Liver (tissue), 9 donors: ENCODE results near the gene DACH1. TPM values are rescaled to one million over a fixed set of nuclear protein-coding genes. Genes with fewer than 3 reads are reported as not detected.

Source experiments
- DNase-seq: peaks from one replicate; pipeline ENCODE4 v3.0.0-alpha.2; 2017; ENCODE audit warnings: low spot score
- H3K27ac ChIP-seq, 2 donors: one replicate each; pipeline ENCODE4 v1.7.0; 2013; ENCODE audit warnings: inconsistent platforms in 2 of 2, low read length in 2 of 2, control low read depth in 1 of 2, low read depth in 1 of 2, mild to moderate bottlenecking in 1 of 2
- H3K27me3 ChIP-seq, 4 donors: one replicate each; pipeline versions ENCODE4 v1.6.1 to v1.7.0; 2013; ENCODE audit warnings: low read length in 3 of 4, inconsistent platforms in 1 of 4, mild to moderate bottlenecking in 1 of 4, moderate library complexity in 1 of 4; ENCODE audit not compliant: control insufficient read depth in 4 of 4, insufficient read depth in 4 of 4
- H3K36me3 ChIP-seq, 4 donors: one replicate each; pipeline versions ENCODE4 v1.6.1 to v1.7.0; 2013; ENCODE audit warnings: low read length in 3 of 4, mild to moderate bottlenecking in 3 of 4, low read depth in 1 of 4, moderate library complexity in 1 of 4; ENCODE audit not compliant: control insufficient read depth in 4 of 4, insufficient read depth in 3 of 4
- H3K4me1 ChIP-seq, 4 donors: one replicate each; pipeline versions ENCODE4 v1.6.1 to v1.7.0; 2013; ENCODE audit warnings: low read length in 3 of 4, mild to moderate bottlenecking in 3 of 4, moderate library complexity in 1 of 4; ENCODE audit not compliant: control insufficient read depth in 4 of 4, insufficient read depth in 4 of 4
- H3K4me3 ChIP-seq, 3 donors: one replicate each; pipeline versions ENCODE4 v1.6.1 to v1.7.0; 2013; ENCODE audit warnings: low read length in 3 of 3, control low read depth in 1 of 3, low read depth in 1 of 3, mild to moderate bottlenecking in 1 of 3
- H3K9ac ChIP-seq, 2 donors: one replicate each; pipeline ENCODE4 v1.7.0; 2013; ENCODE audit warnings: low read length in 2 of 2, mild to moderate bottlenecking in 2 of 2, moderate library complexity in 2 of 2, control low read depth in 1 of 2, low read depth in 1 of 2
- H3K9me3 ChIP-seq, 4 donors: one replicate each; pipeline versions ENCODE4 v1.6.1 to v1.7.0; 2013; ENCODE audit warnings: low read length in 3 of 4; ENCODE audit not compliant: control insufficient read depth in 4 of 4
- CTCF ChIP-seq: fragments of 150-350 bp; IDR thresholded peaks from 2 replicates; pipeline ENCODE4 v1.5.1; 2017; ENCODE audit warnings: improper control_type of control experiment, low read depth, low read length; ENCODE audit not compliant: missing input control
- EGR1 ChIP-seq, 2 donors: IDR thresholded peaks; 2 replicates each; pipeline ENCODE4 v1.6.1; 2016 to 2018; ENCODE audit warnings: antibody characterized with exemption in 2 of 2, low read depth in 2 of 2
- FOXA1 ChIP-seq: IDR thresholded peaks from 2 replicates; pipeline ENCODE4 v1.6.1; 2016; ENCODE audit warnings: antibody characterized with exemption
- FOXA2 ChIP-seq: IDR thresholded peaks from 2 replicates; pipeline ENCODE4 v1.6.1; 2016; ENCODE audit warnings: antibody characterized with exemption
- GABPA ChIP-seq, 2 donors: IDR thresholded peaks in 1 of 2; conservative IDR thresholded peaks in 1 of 2; 2 replicates each; pipeline ENCODE4 v1.6.1; 2016; ENCODE audit warnings: antibody characterized with exemption in 2 of 2, mild to moderate bottlenecking in 1 of 2, moderate library complexity in 1 of 2
- HNF4A ChIP-seq, 2 donors: conservative IDR thresholded peaks; 2 replicates each; pipeline ENCODE4 v1.6.1; 2016; ENCODE audit warnings: antibody characterized with exemption in 2 of 2, mild to moderate bottlenecking in 2 of 2
- HNF4G ChIP-seq: IDR thresholded peaks from 2 replicates; pipeline ENCODE4 v1.6.1; 2016; ENCODE audit warnings: antibody characterized with exemption
- JUND ChIP-seq, 2 donors: IDR thresholded peaks; 2 replicates each; pipeline ENCODE4 v1.6.1; 2016; ENCODE audit warnings: antibody characterized with exemption in 2 of 2
- MAX ChIP-seq: IDR thresholded peaks from 2 replicates; pipeline ENCODE4 v1.6.1; 2016; ENCODE audit warnings: antibody characterized with exemption
- NR2F2 ChIP-seq: IDR thresholded peaks from 2 replicates; pipeline ENCODE4 v1.6.1; 2016; ENCODE audit warnings: antibody characterized with exemption
- RAD21 ChIP-seq, 2 donors: IDR thresholded peaks; 2 replicates each; pipeline ENCODE4 v1.6.1; 2016; ENCODE audit warnings: antibody characterized with exemption in 2 of 2, mild to moderate bottlenecking in 2 of 2
- RXRA ChIP-seq, 2 donors: IDR thresholded peaks; 2 replicates each; pipeline ENCODE4 v1.6.1; 2017 to 2018; ENCODE audit warnings: antibody characterized with exemption in 2 of 2, mild to moderate bottlenecking in 1 of 2
- SP1 ChIP-seq: IDR thresholded peaks from 2 replicates; pipeline ENCODE4 v1.6.1; 2018; ENCODE audit warnings: antibody characterized with exemption, mild to moderate bottlenecking
- TAF1 ChIP-seq: conservative IDR thresholded peaks from 2 replicates; pipeline ENCODE4 v1.6.1; 2016; ENCODE audit warnings: antibody characterized with exemption, mild to moderate bottlenecking
- YY1 ChIP-seq: IDR thresholded peaks from 2 replicates; pipeline ENCODE4 v1.6.1; 2016; ENCODE audit warnings: antibody characterized with exemption, mild to moderate bottlenecking
- ZBTB33 ChIP-seq: IDR thresholded peaks from 2 replicates; pipeline ENCODE4 v1.6.1; 2016; ENCODE audit warnings: antibody characterized with exemption
- WGBS: extraction: QIAGEN DNeasy Blood & Tissue Kit; methylation state at CpG from one replicate; pipeline ENCODE4 v1.1.7; 2013; 5-methylcytosine and 5-hydroxymethylcytosine counted together
- polyA plus RNA-seq, 2 donors: library from polyadenylated mRNA; stranded (reverse) in 1 of 2; unstranded in 1 of 2; fragments of 200-250 nt in 1 of 2; fragments of >200 nt in 1 of 2; fragmentation: Nextera tagmentation in 1 of 2; extraction: Ambion mirVana in 1 of 2; gene quantifications; one replicate each; pipeline versions ENCODE4 v1.2.1 to v1.2.3, GENCODE V29; 2013 to 2015
- total RNA-seq, 2 donors: library from RNA; depleted of rRNA; stranded (reverse); fragments of >200 nt; gene quantifications; one replicate each; pipeline ENCODE4 v1.2.3, GENCODE V29; 2014
- TF ChIP-seq, protein P1 (sequence below): IDR thresholded peaks from 2 replicates; pipeline ENCODE4 v1.6.1; 2016; ENCODE audit warnings: antibody characterized with exemption
- TF ChIP-seq, protein P2 (sequence below): IDR thresholded peaks from 2 replicates; pipeline ENCODE4 v1.6.1; 2016; ENCODE audit warnings: antibody characterized with exemption, mild to moderate bottlenecking
- donor health status: healthy.
- donor health status: healthy.
- donor health status: healthy.
- donor health status: healthy.
- donor health status: healthy.

DACH1 gene
- total and polyA plus RNA-seq, 4 donors, result 0.28 to 1.9 (median 0.77) TPM

DNA sequence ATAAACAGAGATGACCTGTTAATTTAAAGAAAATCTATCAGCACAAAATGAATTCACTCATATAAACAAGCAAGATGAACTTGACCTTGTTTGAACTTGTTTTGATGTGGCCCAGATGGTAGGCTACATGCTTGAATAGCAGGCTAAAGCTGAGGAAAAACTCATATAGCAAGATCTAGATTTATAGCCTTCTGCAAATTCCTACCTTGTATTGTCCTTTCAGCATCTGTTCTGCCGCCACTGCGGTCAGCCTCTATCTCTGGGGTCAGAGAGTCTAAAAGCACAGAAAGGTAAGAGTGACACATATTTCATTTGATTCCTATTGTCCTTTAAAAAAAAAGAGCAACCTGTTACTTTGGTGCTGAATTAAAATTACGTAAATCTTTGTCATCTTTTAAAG is 392.1 kb downstream of the DACH1 start:
- TF ChIP-seq CTCF (no peak), ZBTB33 (no peak), GABPA (IDR thresholded peaks at IDR 0.05 in 1 of 2, conservative IDR thresholded peaks at IDR 0.05 in 1 of 2) (no peak), HNF4G (no peak), RXRA (IDR thresholded peaks at IDR 0.05) (no peak), MAX (no peak), NR2F2 (no peak), SP1 (no peak), YY1 (no peak), FOXA2 (no peak), EGR1 (IDR thresholded peaks at IDR 0.05; ENCODE audit: low read depth in 2 of 2) (no peak), RAD21 (IDR thresholded peaks at IDR 0.05) (no peak), JUND (IDR thresholded peaks at IDR 0.05) (no peak), HNF4A (conservative IDR thresholded peaks at IDR 0.05) (no peak)
- TF ChIP-seq, protein P1, sequence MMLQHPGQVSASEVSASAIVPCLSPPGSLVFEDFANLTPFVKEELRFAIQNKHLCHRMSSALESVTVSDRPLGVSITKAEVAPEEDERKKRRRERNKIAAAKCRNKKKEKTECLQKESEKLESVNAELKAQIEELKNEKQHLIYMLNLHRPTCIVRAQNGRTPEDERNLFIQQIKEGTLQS, result no peak
- TF ChIP-seq, protein P2, sequence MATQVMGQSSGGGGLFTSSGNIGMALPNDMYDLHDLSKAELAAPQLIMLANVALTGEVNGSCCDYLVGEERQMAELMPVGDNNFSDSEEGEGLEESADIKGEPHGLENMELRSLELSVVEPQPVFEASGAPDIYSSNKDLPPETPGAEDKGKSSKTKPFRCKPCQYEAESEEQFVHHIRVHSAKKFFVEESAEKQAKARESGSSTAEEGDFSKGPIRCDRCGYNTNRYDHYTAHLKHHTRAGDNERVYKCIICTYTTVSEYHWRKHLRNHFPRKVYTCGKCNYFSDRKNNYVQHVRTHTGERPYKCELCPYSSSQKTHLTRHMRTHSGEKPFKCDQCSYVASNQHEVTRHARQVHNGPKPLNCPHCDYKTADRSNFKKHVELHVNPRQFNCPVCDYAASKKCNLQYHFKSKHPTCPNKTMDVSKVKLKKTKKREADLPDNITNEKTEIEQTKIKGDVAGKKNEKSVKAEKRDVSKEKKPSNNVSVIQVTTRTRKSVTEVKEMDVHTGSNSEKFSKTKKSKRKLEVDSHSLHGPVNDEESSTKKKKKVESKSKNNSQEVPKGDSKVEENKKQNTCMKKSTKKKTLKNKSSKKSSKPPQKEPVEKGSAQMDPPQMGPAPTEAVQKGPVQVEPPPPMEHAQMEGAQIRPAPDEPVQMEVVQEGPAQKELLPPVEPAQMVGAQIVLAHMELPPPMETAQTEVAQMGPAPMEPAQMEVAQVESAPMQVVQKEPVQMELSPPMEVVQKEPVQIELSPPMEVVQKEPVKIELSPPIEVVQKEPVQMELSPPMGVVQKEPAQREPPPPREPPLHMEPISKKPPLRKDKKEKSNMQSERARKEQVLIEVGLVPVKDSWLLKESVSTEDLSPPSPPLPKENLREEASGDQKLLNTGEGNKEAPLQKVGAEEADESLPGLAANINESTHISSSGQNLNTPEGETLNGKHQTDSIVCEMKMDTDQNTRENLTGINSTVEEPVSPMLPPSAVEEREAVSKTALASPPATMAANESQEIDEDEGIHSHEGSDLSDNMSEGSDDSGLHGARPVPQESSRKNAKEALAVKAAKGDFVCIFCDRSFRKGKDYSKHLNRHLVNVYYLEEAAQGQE, result no peak
- H3K4me1 ChIP-seq, result no peaks in the 10 kb centered on the region
- DNase-seq, result no peak
- H3K27me3 ChIP-seq, result no peaks in the 10 kb centered on the region
- no peaks in the 10 kb centered on the region for H3K9me3 ChIP-seq
- H3K36me3 ChIP-seq, result no peaks in the 10 kb centered on the region
- WGBS, result 75% methylated on average over 3 of the region's 3 CpGs
- no peak overlapping the region for H3K27ac ChIP-seq
- no peak overlapping the region for H3K9ac ChIP-seq
- no peak overlapping the region for H3K4me3 ChIP-seq

GRCh38 chr13:71469626-71470025 is 397.4 kb downstream of the DACH1 start:
- Histone ChIP-seq H3K9ac (no peak overlapping the region), H3K27me3 (no peaks in the 10 kb centered on the region), H3K27ac (no peak overlapping the region), H3K9me3 (no peaks in the 10 kb centered on the region), H3K4me3 (no peak overlapping the region), H3K36me3 (no peaks in the 10 kb centered on the region), H3K4me1 (no peaks in the 10 kb centered on the region)
- no peak for DNase-seq
- WGBS, result 36% methylated on average over 1 of the region's 1 CpG
- TF ChIP-seq TAF1 (no peak), FOXA1 (no peak), RXRA (IDR thresholded peaks at IDR 0.05) (no peak), SP1 (no peak), GABPA (IDR thresholded peaks at IDR 0.05 in 1 of 2, conservative IDR thresholded peaks at IDR 0.05 in 1 of 2) (no peak), HNF4G (no peak), NR2F2 (no peak), HNF4A (conservative IDR thresholded peaks at IDR 0.05) (no peak), FOXA2 (no peak), YY1 (no peak), EGR1 (IDR thresholded peaks at IDR 0.05; ENCODE audit: low read depth in 2 of 2) (no peak), MAX (no peak), CTCF (no peak)
- TF ChIP-seq, protein P2, result no peak
